Left ventricle myocardium inferior (tissue), 1 donor: ENCODE data around the gene GLG1. TPM values are rescaled to one million over a fixed set of nuclear protein-coding genes. Genes with fewer than 3 reads are reported as not detected.

ENCODE experiments used
- DNase-seq: peaks from one replicate; pipeline ENCODE4 v3.0.0-alpha.2; 2020
- H3K27ac ChIP-seq: fragments of 200-600 bp; replicated peaks from 2 replicates; pipeline ENCODE4 v1.8.0; 2021
- H3K27me3 ChIP-seq: fragments of 200-600 bp; 2 replicates; pipeline ENCODE4 v1.8.0; 2021; ENCODE audit warnings: low read depth
- H3K36me3 ChIP-seq: fragments of 200-600 bp; 2 replicates; pipeline ENCODE4 v1.8.0; 2021
- H3K4me1 ChIP-seq: fragments of 200-600 bp; 2 replicates; pipeline ENCODE4 v1.8.0; 2021
- H3K4me3 ChIP-seq: fragments of 200-600 bp; 2 replicates; pipeline ENCODE4 v1.8.0; 2021; ENCODE audit warnings: mild to moderate bottlenecking, moderate library complexity
- H3K9me3 ChIP-seq: fragments of 200-600 bp; replicated peaks from 2 replicates; pipeline ENCODE4 v1.8.0; 2021
- CTCF ChIP-seq: fragments of 200-600 bp; IDR thresholded peaks from 2 replicates; pipeline ENCODE4 v1.8.0; 2021; ENCODE audit warnings: antibody characterized with exemption, mild to moderate bottlenecking, borderline replicate concordance
- intact Hi-C: fragments of 100-400 bp; cut with micrococcal nuclease; formaldehyde crosslinking; loops from one replicate; pipeline ENCODE4 v1.11.0; 2022
- total RNA-seq: library from RNA; stranded (reverse); fragmentation: NEBNext Ultra II Directional; extraction: Animal tissue kit (Norgen Biotek cat#: 25700); gene quantifications from one replicate; pipeline ENCODE4 v1.2.1, GENCODE V29; 2021
- donor health status: DM: no; HTN: yes; CAD: no; lungs with severe emphysema.

GLG1 gene
- total RNA-seq, 1 donor from 2014 or later = 72.7 TPM

- Histone ChIP-seq H3K36me3 (peaks cover 100% of the 10 kb centered on the region), H3K9me3 (no peaks in the 10 kb centered on the region), H3K27ac (no peak overlapping the region), H3K27me3 (no peaks in the 10 kb centered on the region), H3K4me3 (no peak overlapping the region), H3K4me1 (no peaks in the 10 kb centered on the region)
- DNase-seq = no peak
- no peak for TF ChIP-seq CTCF
- intact Hi-C loops = no loop called here
Observed at GRCh38 chr16:74463888-74464287, 143.0 kb downstream of the GLG1 start.

GRCh38 chr16:74462361-74462760 lies 144.6 kb downstream of the GLG1 start:
- Histone ChIP-seq H3K36me3 (peaks cover 99% of the 10 kb centered on the region), H3K4me1 (no peaks in the 10 kb centered on the region), H3K9me3 (no peaks in the 10 kb centered on the region), H3K27ac (no peak overlapping the region), H3K4me3 (no peak overlapping the region), H3K27me3 (no peaks in the 10 kb centered on the region)
- intact Hi-C loops = no loop called here
- DNase-seq = no peak
- TF ChIP-seq CTCF = no peak

- Histone ChIP-seq H3K27me3 (no peaks in the 10 kb centered on the region), H3K36me3 (peaks cover 99% of the 10 kb centered on the region), H3K27ac (no peak overlapping the region), H3K9me3 (no peaks in the 10 kb centered on the region), H3K4me3 (no peak overlapping the region), H3K4me1 (no peaks in the 10 kb centered on the region)
- no peak for DNase-seq
- intact Hi-C loops = no loop called here
- no peak for TF ChIP-seq CTCF
Observed at GRCh38 chr16:74461826-74462225, 145.1 kb downstream of the GLG1 start.

GRCh38 chr16:74460542-74460941 lies 146.4 kb downstream of the GLG1 start:
- Histone ChIP-seq H3K27me3 (no peaks in the 10 kb centered on the region), H3K4me3 (no peak overlapping the region), H3K36me3 (peaks cover 99% of the 10 kb centered on the region), H3K27ac (no peak overlapping the region), H3K9me3 (no peaks in the 10 kb centered on the region), H3K4me1 (no peaks in the 10 kb centered on the region)
- intact Hi-C loops = no loop called here
- DNase-seq = no peak
- no peak for TF ChIP-seq CTCF

GRCh38 chr16:74456290-74456625 lies 150.7 kb downstream of the GLG1 start:
- H3K36me3 ChIP-seq = peaks cover 93% of the 10 kb centered on the region
- no peaks in the 10 kb centered on the region for H3K9me3 ChIP-seq
- H3K27me3 ChIP-seq = no peaks in the 10 kb centered on the region
- no peak for TF ChIP-seq CTCF
- H3K4me1 ChIP-seq = peaks cover 2% of the 10 kb centered on the region
- H3K4me3 ChIP-seq = no peak overlapping the region
- DNase-seq = no peak
- no peak overlapping the region for H3K27ac ChIP-seq
- intact Hi-C loops = no loop called here

GRCh38 chr16:74455619-74456289 lies 151.2 kb downstream of the GLG1 start:
- intact Hi-C loops = no loop called here
- H3K9me3 ChIP-seq = no peaks in the 10 kb centered on the region
- H3K27ac ChIP-seq = no peak overlapping the region
- DNase-seq = no peak
- no peaks in the 10 kb centered on the region for H3K27me3 ChIP-seq
- H3K4me3 ChIP-seq = no peak overlapping the region
- H3K36me3 ChIP-seq = peaks cover 93% of the 10 kb centered on the region
- H3K4me1 ChIP-seq = peaks cover 7% of the 10 kb centered on the region
- TF ChIP-seq CTCF = no peak
